ENCODE data around the gene EMB.
"Not testable (repeated sequence)": the region's sequence is repeated elsewhere in the genome, so short reads cannot be mapped to it uniquely, and the experiment has no call there.

EMB gene

GRCh38 chr5:50384381-50384780 lies 56.7 kb downstream of the EMB start:
- not testable (repeated sequence) for H3K27ac Mint-ChIP-seq, H3K27me3 Mint-ChIP-seq, H3K4me1 Mint-ChIP-seq, ATAC-seq, DNase-seq, H3K4me3 Mint-ChIP-seq
- peaks cover 13 to 23% of the 10 kb centered on the region in 2 donors for H3K9me3 Mint-ChIP-seq

DNA sequence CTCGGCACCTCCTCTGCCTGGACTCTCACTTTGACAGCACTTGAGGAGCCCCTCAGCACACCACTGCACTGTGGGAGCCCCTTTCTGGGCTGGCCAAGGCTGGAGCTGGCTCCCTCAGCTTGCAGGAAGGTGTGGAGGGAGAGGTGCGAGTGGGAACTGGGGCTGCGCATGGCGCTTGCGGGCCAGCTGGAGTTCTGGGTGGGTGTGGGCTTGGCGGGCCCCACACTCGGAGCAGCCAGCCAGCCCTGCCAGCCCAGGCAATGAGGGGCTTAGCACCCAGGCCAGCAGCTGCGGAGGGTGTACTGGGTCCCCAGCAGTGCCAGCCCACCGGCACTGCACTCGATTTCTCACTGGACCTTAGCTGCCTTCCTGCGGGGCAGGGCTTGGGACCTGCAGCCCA lies 64.4 kb downstream of the EMB start:
- DNase-seq, H3K4me3 Mint-ChIP-seq, ATAC-seq, H3K27me3 Mint-ChIP-seq: not testable (repeated sequence)
- H3K9me3 Mint-ChIP-seq = peaks cover 10 to 24% of the 10 kb centered on the region in 2 donors
- H3K4me1 Mint-ChIP-seq = peaks cover 13% of the 10 kb centered on the region
- peak overlapping the region in 1 of 2 donors; percentile 89 for H3K27ac Mint-ChIP-seq

GRCh38 chr5:50369287-50370033 lies 71.6 kb downstream of the EMB start:
- H3K4me3 Mint-ChIP-seq, DNase-seq, ATAC-seq, H3K27me3 Mint-ChIP-seq, H3K4me1 Mint-ChIP-seq, H3K27ac Mint-ChIP-seq: not testable (repeated sequence)
- peaks cover 28 to 52% of the 10 kb centered on the region in 2 donors for H3K9me3 Mint-ChIP-seq

GRCh38 chr5:50365426-50366251 lies 75.4 kb downstream of the EMB start:
- H3K27me3 Mint-ChIP-seq = no peaks in the 10 kb centered on the region
- peaks cover 20% of the 10 kb centered on the region for H3K4me1 Mint-ChIP-seq
- ATAC-seq = peak; percentile 46
- peaks cover 26 to 49% of the 10 kb centered on the region in 2 donors for H3K9me3 Mint-ChIP-seq
- H3K27ac Mint-ChIP-seq = no peak overlapping the region
- H3K4me3 Mint-ChIP-seq = no peak overlapping the region
- DNase-seq = no peak

DNA sequence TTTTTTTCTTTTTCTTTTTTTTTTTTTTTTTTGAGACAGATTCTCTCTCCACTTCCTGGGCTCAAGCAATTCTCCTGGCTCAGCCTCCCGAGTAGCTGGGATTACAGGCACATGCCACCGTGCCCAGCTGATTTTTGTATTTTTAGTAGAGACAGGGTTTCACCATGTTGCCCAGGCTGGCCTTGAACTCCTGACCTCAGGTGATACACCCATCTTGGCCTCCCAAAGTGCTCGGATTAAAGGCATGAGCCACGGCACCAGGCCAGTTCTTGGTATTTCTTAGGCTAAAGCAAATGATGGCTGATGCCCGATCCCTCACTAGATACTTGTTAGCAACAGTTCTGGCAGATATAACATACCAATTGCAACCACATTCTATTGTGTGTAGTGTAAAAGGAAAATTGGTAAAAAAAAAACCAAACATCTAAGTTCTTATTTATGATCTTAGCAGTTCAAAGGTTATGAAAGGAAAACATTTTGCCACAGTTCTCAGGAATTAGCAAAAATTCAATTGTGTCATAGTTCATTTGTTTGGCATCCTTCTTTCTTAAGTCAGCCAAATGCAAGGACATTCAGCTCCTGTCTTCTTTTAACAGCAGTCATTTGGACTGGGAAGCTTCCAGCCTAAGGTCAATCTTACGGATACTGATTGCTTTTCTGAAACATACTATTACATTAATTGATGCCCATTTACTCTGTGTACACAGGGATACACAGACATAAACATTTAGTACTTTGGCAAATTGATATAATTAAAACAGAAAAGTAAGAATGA lies 76.4 kb downstream of the EMB start:
- ATAC-seq, DNase-seq, H3K27me3 Mint-ChIP-seq, H3K4me3 Mint-ChIP-seq: not testable (repeated sequence)
- Mint-ChIP-seq H3K9me3 (peaks cover 21 to 40% of the 10 kb centered on the region in 2 donors), H3K4me1 (peaks cover 20% of the 10 kb centered on the region), H3K27ac (peak overlapping the region in 1 of 2 donors; percentile 65)

DNA sequence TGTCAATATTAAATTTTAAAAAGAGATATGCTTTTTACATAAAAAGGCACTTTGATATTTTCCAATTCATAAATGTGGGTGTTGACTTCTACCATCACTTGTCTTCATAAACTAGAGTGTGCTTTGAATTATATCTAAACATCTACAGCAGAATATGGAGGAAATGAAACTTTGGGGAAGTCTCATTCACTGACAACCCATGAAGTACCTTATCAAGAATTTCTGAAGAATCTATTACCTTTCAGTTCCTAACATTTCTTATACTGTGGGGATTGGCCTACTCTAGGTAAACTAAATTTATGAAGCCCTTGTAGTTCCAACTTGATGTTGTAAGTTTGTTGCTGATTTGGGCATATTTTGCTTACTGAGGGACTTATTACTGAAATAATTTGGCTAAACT lies 81.9 kb downstream of the EMB start:
- peaks cover 14% of the 10 kb centered on the region for H3K4me1 Mint-ChIP-seq

GRCh38 chr5:50352382-50352781 lies 88.7 kb downstream of the EMB start:
- ATAC-seq (no peak), DNase-seq (no peak)
- Mint-ChIP-seq H3K4me3 (no peak overlapping the region), H3K27ac (no peak overlapping the region), H3K4me1 (peaks cover 5% of the 10 kb centered on the region), H3K9me3 (peaks cover 0 to 5% of the 10 kb centered on the region in 2 donors), H3K27me3 (no peaks in the 10 kb centered on the region)

More for the DNA sequence above, 81.9 kb downstream of the EMB start:
- Mint-ChIP-seq H3K27me3 (no peaks in the 10 kb centered on the region), H3K9me3 (peaks cover 0 to 10% of the 10 kb centered on the region in 2 donors), H3K4me3 (no peak overlapping the region), H3K27ac (no peak overlapping the region)
- DNase-seq (no peak), ATAC-seq (no peak)

Data from stimulated activated naive CD8-positive, alpha-beta T cell treated with anti-CD3 and anti-CD28 coated beads, Interleukin-15, amount 100 ng/mL, for 72 hours (primary cell).